Stomach smooth muscle (tissue), 2 donors: ENCODE measurements around the gene MTMR11.
A peak's percentile ranks its signal among the peaks of the same experiment; 100 is the strongest.
"Not testable (repeated sequence)": the region's sequence is repeated elsewhere in the genome, so short reads cannot be mapped to it uniquely, and the experiment has no call there.

Experiments
- H3K27ac ChIP-seq: one replicate; pipeline ENCODE4 v1.7.0; 2013; ENCODE audit warnings: mild to moderate bottlenecking, low read length, inconsistent platforms
- H3K27me3 ChIP-seq, 2 donors: one replicate each; pipeline ENCODE4 v1.7.0; 2013; ENCODE audit warnings: low read length in 2 of 2; ENCODE audit not compliant: insufficient read depth in 2 of 2, control insufficient read depth in 1 of 2
- H3K36me3 ChIP-seq, 2 donors: one replicate each; pipeline ENCODE4 v1.7.0; 2013; ENCODE audit warnings: low read length in 2 of 2; ENCODE audit not compliant: control insufficient read depth in 2 of 2, insufficient read depth in 2 of 2
- H3K4me1 ChIP-seq: one replicate; pipeline ENCODE4 v1.7.0; 2013; ENCODE audit warnings: low read length; ENCODE audit not compliant: control insufficient read depth, insufficient read depth
- H3K4me3 ChIP-seq, 2 donors: one replicate each; pipeline ENCODE4 v1.7.0; 2013; ENCODE audit warnings: low read length in 2 of 2
- H3K9ac ChIP-seq, 2 donors: one replicate each; pipeline ENCODE4 v1.7.0; 2013; ENCODE audit warnings: low read length in 2 of 2, mild to moderate bottlenecking in 1 of 2
- H3K9me3 ChIP-seq, 2 donors: one replicate each; pipeline ENCODE4 v1.7.0; 2013; ENCODE audit warnings: low read length in 2 of 2; ENCODE audit not compliant: control insufficient read depth in 2 of 2
- donor health status: healthy.
- donor health status: Pancreatic carcinoma.

Gene MTMR11

GRCh38 chr1:149899460-149900284 lies 37.0 kb downstream of the MTMR11 start, which contains the start of gene BOLA1:
TSS of gene BOLA1 (plus strand) at chr1:149899568. CDS start at chr1:149900060, 492 bp downstream.
- Histone ChIP-seq H3K4me1 (peaks cover 16% of the 10 kb centered on the region), H3K9me3 (no peaks in the 10 kb centered on the region), H3K4me3 (peak within 1 kb of the TSS; percentile 84 to 92), H3K27me3 (no peaks in the 10 kb centered on the region), H3K9ac (peak within 1 kb of the TSS; percentile 88 to 91), H3K36me3 (no peaks in the 10 kb centered on the region), H3K27ac (peak within 1 kb of the TSS; percentile 90)

- no peak overlapping the region for H3K9ac ChIP-seq
- no peak overlapping the region for H3K4me3 ChIP-seq
- no peaks in the 10 kb centered on the region for H3K9me3 ChIP-seq
- H3K27me3 ChIP-seq, result no peaks in the 10 kb centered on the region
- H3K4me1 ChIP-seq, result peaks cover 16% of the 10 kb centered on the region
- H3K27ac ChIP-seq, result no peak overlapping the region
- no peaks in the 10 kb centered on the region for H3K36me3 ChIP-seq
These were observed 40.1 kb downstream of the MTMR11 start for GRCh38 chr1:149896575-149896974.

DNA sequence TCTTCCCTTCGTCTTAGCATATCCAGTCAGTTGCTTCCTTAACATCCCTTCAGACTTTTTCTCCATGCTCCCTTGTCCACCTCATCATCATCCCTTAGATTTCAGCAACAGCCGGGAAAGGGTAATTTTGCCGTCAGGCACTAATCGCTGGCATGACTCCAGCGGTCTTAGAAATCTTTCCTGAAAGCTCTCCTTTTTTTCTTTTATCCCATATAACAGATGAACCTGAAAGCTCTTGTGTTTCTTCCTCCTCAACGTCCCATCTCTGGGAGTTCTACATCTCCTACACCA lies 47.7 kb downstream of the MTMR11 start:
- peak overlapping the region; percentile 82 to 93 for H3K9ac ChIP-seq
- H3K36me3 ChIP-seq, result no peaks in the 10 kb centered on the region
- H3K27ac ChIP-seq, result peak overlapping the region; percentile 99
- H3K4me1 ChIP-seq, result peaks cover 10% of the 10 kb centered on the region
- H3K4me3 ChIP-seq, result peak overlapping the region; percentile 66 to 89
- no peaks in the 10 kb centered on the region for H3K27me3 ChIP-seq
- no peaks in the 10 kb centered on the region for H3K9me3 ChIP-seq

DNA sequence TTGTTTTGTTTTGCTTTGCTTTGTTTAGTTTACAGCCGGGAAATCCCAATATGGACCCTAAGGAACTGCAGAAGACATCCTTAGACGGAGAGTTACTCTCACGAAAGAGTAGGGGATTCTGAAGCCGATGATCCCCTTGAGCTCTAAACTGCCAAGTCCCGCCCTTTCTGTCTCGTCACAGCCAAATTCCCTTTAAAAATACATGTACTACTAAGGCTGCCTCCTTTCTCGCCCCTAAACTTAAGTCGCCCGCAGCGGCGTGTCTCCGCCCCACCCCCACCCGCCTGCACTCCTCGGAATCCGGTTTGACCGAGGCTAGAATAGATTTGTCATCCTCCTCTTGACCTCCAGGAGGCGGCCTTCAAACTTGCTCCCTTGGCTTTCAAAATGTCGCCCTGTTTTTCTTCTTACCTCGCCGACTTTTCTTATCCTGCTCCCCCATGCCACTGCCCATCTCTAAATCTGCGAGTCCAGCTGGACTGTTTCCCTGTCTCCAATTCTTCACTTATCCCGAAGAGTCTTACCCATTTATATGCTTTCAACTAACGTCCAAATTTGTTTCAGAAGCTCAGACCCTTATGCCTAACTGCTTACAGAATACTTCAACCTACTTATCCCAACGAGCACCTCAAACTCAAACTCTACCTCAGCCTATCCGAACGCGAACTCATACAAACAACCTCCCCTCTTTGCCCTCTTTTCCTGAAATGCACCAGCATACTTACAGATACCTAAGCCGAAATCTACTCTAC lies 48.3 kb downstream of the MTMR11 start:
- peaks cover 12% of the 10 kb centered on the region for H3K4me1 ChIP-seq
- H3K36me3 ChIP-seq, result no peaks in the 10 kb centered on the region
- no peaks in the 10 kb centered on the region for H3K27me3 ChIP-seq
- H3K9me3 ChIP-seq, result no peaks in the 10 kb centered on the region
- H3K27ac ChIP-seq, result peak overlapping the region; percentile 99
- peak overlapping the region; percentile 66 to 89 for H3K4me3 ChIP-seq
- H3K9ac ChIP-seq, result peak overlapping the region; percentile 82 to 93

- H3K9me3 ChIP-seq, result no peaks in the 10 kb centered on the region
- H3K27me3 ChIP-seq, result no peaks in the 10 kb centered on the region
- peak overlapping the region; percentile 99 for H3K27ac ChIP-seq
- peak overlapping the region; percentile 82 to 98 for H3K9ac ChIP-seq
- peak overlapping the region; percentile 66 to 89 for H3K4me3 ChIP-seq
- H3K36me3 ChIP-seq, result no peaks in the 10 kb centered on the region
- peaks cover 12% of the 10 kb centered on the region for H3K4me1 ChIP-seq
These were observed 49.0 kb downstream of the MTMR11 start for GRCh38 chr1:149887456-149888246.

DNA sequence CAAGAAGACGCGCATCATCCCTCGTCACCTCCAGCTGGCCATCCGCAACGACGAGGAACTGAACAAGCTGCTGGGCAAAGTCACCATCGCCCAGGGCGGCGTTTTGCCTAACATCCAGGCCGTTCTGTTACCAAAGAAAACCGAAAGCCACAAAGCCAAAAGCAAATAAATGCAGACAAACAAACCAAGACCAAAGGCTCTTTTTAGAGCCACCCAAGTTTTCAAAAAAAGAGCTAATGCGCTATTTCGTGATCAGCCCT lies 49.6 kb downstream of the MTMR11 start:
- Histone ChIP-seq H3K27ac (peak overlapping the region; percentile 99), H3K4me3 (peak overlapping the region; percentile 66 to 89), H3K4me1 (peaks cover 12% of the 10 kb centered on the region), H3K9ac (peak overlapping the region; percentile 82 to 98)
- not testable (repeated sequence) for H3K36me3 ChIP-seq, H3K9me3 ChIP-seq, H3K27me3 ChIP-seq

GRCh38 chr1:149886396-149887195 lies 50.1 kb downstream of the MTMR11 start:
- Histone ChIP-seq H3K27ac (peak overlapping the region; percentile 99), H3K4me3 (peak overlapping the region; percentile 71 to 89), H3K9me3 (no peaks in the 10 kb centered on the region), H3K36me3 (no peaks in the 10 kb centered on the region), H3K9ac (peak overlapping the region; percentile 88 to 98), H3K4me1 (peaks cover 12% of the 10 kb centered on the region), H3K27me3 (no peaks in the 10 kb centered on the region)

GRCh38 chr1:149886121-149886395 lies 50.6 kb downstream of the MTMR11 start:
- H3K4me1 ChIP-seq, result peaks cover 12% of the 10 kb centered on the region
- H3K9ac ChIP-seq, result peak overlapping the region; percentile 88 to 98
- H3K27ac ChIP-seq, result peak overlapping the region; percentile 99
- H3K27me3 ChIP-seq, H3K36me3 ChIP-seq, H3K9me3 ChIP-seq: not testable (repeated sequence)
- H3K4me3 ChIP-seq, result peak overlapping the region; percentile 71 to 89

DNA sequence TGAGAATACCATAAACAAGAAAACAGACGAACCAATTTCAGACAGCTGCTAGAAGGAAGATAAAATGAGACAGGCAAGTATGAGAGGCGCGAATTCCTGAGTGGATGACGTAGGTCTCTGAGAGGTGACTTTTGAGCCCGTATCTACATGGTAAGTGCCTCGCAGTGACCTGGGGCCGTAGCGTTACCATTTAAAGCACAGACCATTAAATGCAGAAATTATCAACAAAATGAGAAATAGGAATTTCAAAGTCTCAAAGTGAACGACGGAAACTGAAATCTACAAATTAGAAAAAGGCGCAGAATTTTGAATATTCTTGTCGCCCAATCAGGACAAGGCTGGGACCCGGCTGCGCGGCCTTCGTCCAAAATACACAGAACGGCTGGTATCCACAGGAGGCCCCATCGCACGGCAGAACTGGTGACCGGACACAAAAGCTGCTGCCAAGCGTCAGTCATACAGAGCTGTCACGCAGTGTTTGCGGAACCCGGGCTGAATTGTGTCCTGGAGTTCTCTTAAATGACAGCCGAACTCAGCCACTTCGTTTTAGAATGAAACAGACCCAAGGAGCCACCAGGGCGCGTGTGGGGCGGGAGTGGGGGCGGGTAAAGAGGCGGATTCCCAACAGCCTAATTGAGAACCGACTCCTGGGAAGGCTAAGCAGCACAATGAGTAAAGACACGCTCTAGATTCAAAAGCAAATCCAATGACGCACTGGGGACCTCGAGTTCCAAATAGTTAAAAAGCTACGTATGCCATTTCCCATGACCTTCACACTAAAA lies 51.1 kb downstream of the MTMR11 start:
- Histone ChIP-seq H3K27ac (peak overlapping the region; percentile 99), H3K36me3 (no peaks in the 10 kb centered on the region), H3K4me3 (peak overlapping the region; percentile 71 to 89), H3K9ac (peak overlapping the region; percentile 88 to 98), H3K27me3 (no peaks in the 10 kb centered on the region), H3K9me3 (no peaks in the 10 kb centered on the region), H3K4me1 (peaks cover 12% of the 10 kb centered on the region)
